Kidney tubule cell (primary cell): Measurements from ENCODE around the gene SIGLEC7.

Experiments used
- DNase-seq: peaks from one replicate; pipeline ENCODE4 v3.0.0-alpha.2; 2018; ENCODE audit warnings: low spot score

Gene SIGLEC7

DNA sequence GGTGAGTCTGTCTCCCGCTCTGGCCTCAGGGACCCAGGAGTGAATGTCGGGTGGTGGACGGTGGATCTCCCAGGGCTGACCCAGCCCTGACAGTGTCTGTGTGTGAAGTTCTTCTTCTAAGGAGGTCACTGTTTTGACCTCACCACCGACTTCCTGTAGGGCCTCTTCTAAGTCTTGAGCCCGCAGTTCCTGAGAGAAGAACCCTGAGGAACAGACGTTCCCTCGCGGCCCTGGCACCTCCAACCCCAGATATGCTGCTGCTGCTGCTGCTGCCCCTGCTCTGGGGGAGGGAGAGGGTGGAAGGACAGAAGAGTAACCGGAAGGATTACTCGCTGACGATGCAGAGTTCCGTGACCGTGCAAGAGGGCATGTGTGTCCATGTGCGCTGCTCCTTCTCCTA lies at the start of gene SIGLEC7:
TSS of gene SIGLEC7 (plus strand) at position 183 of the 400 bp plus-strand sequence. CDS start at position 252, 69 bp downstream.
- no peak for DNase-seq

DNA sequence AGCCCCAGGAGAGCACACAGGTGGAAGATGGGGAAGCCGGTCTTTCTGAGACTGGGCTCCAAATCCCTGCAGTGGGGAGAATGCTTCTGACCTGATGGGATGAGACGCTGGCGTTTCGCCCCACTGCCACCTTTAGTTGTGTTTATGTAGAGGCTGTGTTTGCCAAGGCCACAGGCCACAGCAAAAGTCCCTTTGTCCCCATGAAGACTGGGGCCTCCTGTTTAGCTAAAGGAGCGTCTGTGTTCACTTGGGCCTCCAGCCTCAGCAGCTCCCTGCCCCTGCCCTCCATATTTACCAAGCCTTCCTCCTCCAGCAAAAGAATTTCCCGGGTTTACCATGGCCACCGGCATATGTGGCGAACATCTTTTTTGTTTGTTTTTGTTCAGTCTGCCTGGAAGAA lies 49.0 kb upstream of the SIGLEC7 start:
- DNase-seq, result no peak

GRCh38 chr19:51093510-51094345 lies 48.4 kb upstream of the SIGLEC7 start:
- peak; percentile 26 for DNase-seq

DNA sequence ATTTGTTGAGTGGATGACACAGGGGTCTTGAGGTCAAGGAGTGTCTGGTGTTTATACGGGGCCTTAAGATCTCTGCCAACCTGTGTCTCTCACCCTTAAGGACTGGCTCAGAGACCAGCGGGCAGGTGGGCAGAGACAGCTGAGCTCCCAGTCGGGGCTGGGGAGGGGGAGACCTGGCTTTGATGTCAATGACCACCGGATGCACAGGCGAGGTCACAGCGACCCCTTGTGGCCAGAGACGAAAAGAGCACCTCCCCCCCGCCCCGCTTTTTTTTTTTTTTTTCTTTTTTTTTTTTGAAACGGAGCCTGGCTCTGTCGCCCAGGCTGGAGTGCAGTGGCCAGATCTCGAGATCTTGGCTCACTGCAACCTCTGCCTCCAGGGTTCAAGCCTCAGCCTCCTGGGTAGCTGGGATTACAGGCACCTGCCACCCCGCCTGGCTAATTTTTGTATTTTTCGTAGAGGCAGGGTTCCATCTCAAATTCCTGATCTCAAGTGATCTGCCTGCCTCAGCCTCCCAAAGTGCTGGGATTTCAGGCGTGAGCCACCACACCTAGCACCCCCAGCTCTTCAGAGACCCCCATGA lies 47.3 kb upstream of the SIGLEC7 start:
- DNase-seq, result peak; percentile 20

DNA sequence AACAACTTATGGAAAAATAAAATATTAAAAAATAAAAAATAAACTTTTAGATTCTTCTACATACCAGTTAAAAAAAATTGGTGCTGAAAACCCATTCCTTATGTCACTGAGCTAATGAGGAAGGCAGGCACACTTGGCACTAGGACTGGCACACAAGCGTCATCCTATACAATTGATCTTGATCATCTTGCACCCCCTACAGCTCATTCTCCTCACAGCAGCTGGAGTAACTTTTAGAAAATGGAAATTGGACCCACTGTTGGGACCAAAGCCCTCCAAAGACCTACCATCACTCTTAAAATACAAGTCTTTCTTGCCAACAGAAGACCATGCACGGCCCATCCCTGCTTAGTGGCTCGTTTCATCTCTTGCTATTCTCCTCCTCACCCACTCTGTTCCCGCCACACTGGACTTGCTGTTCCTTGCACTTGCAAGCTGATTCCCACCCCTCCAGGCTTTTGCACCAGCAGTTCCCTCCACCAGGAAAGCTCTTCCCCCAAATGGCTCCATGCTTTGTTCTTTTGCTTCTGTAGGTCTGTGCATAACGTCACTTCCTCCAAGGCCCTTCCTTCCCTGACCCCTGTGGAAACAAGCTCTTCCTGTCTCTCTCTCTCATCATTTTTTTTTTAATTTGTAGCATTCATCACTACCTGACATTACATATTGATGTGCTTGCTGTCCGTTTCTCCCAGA lies 45.5 kb upstream of the SIGLEC7 start:
- DNase-seq, result no peak

GRCh38 chr19:51097166-51097738 lies 44.8 kb upstream of the SIGLEC7 start:
- DNase-seq, result peak; percentile 64

DNA sequence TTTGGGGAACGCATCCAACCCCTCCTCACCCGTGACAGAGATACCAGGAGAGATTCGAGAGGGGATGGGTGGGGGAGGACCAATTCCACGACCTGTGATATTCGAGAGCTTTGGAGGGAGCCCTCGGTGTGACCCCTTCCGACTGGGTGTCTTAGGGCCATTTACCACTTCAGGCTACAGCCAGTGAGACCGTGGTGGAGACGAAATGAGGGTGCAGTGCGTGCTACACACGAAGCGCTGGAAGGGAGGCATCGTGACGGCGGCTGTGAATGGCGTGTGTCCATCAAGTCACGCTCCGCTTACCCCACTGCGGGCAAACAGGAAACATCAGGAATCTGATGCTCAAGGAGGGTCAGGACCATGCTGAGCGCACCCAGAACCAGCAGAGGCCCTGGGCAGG lies 44.3 kb upstream of the SIGLEC7 start:
- no peak for DNase-seq

- no peak for DNase-seq
Observed at GRCh38 chr19:51098365-51099046, 43.6 kb upstream of the SIGLEC7 start.

GRCh38 chr19:51099047-51099382 lies 43.1 kb upstream of the SIGLEC7 start:
- no peak for DNase-seq

GRCh38 chr19:51100601-51101000 lies 41.5 kb upstream of the SIGLEC7 start:
- DNase-seq, result no peak

GRCh38 chr19:51101171-51101865 lies 40.8 kb upstream of the SIGLEC7 start:
- DNase-seq, result no peak

DNA sequence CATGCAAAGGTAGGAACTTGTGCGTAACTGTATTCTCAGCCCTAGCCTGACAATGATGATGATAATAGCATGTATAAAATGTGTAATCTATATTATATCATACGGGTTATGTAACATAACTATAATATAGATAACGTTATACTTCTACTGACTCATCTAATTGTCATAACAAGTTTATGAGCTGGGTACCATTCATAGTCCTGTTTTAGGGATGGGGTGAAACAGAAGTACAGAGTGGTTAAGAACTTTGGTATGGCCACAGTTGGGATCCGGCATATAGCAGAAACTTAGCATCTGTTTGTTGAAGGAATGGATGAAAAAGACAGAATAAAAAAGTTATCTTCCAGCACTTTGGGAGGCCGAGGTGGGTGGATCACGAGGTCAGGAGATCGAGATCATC lies 39.1 kb upstream of the SIGLEC7 start:
- no peak for DNase-seq

DNA sequence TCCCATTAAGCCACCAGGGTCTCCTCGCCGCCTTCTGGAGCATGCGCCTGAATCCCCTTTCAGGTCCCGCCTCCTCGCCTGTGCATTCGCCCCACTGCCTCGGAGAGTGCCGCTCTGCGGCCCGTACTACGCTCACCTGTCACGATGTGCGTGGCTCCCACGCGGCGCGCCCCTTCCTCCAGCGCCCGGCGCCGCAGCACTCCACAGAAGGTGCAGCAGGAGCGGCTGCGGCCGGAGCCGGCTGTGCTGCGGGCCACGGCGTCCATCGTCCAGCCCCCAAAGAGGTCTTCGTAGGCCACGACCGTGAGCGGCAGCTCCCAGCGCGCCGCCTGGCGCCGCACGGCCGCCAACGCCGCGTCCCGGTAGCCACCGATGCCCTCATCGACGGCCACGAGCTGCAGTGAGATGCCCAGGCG lies 38.2 kb upstream of the SIGLEC7 start:
- no peak for DNase-seq

DNA sequence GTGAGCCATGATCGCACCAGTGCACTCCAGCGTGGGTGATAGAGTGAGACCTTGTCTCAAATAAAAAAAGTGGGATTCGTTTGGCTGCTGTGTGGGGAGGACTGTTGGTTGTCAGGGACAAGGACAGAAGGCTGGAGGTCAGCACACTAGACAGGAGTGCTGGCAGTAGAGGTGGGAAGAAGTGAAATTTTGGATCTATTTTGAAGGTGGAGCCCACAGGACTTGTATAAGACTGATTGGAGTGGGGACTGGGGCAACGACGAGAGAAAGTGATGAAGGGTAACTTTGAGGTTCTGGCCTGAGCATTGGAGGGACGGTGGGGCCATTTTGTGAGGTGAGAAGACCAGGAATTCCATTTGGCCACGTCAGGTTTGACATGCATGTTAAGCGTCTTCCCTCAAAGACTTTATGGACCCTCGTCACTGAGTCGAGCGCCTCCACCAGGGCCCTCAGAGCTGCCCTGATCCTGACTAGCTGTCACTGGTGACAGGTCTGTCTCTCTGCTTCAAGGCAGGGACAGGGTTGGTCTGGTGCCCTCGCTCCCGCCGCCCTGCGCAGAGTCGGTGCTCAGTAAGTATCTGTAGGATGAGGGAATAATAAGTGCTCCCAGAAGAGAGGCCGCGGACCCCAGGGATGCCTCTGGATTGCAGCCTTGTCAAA lies 34.6 kb upstream of the SIGLEC7 start:
- DNase-seq, result peak; percentile 51

- DNase-seq, result peak; percentile 99
Observed at GRCh38 chr19:51108066-51108804, 33.9 kb upstream of the SIGLEC7 start, which contains the start of gene CTU1. Gene CTU1 (minus strand): TSS chr19:51108409. CDS start chr19:51104569, 3,840 bp downstream.

- DNase-seq, result no peak
Observed at GRCh38 chr19:51108805-51109146, 33.3 kb upstream of the SIGLEC7 start.

DNA sequence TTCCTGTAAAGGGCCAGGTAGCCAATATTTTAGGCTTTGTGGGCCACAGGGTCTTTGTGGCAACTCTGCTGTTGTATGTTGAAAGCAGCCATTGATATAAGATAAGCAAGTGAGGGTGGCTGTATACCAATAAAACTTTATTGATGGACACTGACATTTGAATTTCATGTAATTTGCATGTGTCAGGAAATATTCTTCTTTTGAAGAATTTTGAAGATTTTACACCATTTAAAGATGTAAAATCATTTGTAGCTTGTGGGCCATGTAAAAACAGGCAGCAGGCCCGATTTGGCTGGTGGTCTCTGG lies 31.5 kb upstream of the SIGLEC7 start:
- no peak for DNase-seq

DNA sequence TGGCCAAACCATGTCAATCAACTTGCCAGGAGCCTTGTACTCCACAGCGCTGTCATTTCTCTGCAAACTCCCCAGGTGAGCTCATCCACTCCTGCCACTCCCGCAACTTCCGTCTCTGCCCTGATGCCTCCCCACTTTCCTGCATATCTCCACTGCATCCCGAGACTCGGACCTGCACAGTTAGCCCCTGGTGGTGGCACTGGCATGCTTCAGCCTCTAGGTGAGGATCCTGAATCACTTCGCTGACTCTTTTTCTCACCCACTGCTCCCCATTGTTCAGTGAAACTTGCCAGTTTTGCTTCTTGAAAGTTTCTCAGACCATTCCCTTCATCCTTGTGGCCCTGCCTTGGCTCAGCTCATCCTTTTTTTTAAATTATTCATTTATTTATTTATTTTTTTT lies 30.5 kb upstream of the SIGLEC7 start:
- DNase-seq, result peak; percentile 26

DNA sequence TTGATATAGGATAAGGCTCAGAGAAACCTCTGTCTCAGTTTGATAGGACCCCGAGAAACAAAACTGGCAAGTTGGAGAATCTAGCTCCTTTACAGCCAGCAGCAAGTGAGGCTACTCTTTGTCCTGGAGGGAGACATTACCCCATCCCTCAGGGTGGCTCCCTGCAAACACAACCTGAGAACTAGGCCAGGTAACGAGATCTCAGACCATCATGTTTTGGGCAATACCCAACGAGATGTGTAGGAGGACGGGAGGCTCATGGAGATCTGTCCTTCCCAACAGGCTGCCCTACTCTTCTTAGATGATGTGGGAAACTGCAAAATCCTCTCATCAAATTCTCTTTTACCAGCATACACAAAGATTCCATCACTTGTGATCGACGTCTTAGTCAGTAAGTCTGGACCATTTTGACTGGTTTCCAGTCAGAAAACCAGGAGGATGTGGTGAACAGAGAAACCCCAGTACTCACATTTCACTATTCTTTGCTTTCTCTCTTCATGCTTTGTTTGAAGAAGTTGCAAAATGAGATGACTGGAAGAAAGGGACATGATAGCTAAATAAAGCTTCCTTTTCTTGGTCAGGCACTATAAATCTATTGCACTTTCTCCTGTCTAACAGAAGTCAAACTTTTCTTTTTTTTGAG lies 27.9 kb upstream of the SIGLEC7 start:
- DNase-seq, result no peak

DNA sequence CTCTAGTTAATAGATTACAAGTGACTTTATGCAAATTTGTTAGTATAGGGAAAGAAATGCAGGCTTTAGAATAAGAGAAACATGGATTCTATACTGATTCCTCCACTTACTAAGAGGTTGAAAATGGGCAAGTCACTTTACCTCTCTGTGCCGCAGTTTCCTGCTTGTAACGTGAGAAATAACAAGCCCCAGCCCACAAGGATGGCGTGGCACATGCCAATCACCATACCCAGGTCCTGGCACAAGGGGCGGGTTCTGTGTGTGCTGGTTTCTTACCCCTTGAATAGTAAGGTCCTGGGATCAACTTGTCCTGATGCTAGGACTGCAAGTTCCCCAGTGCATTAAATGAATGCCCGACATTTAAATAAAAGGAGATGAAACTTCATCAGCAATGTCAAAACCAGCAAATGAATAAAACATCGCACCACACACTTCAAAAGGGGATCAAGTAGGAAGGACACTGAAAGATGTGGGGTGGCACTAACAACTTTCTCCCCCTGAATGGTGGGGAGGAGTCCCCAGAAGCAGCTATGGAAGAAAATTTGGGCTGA lies 25.3 kb upstream of the SIGLEC7 start:
- DNase-seq, result no peak
